ENCODE measurements around the gene DIPK1A. TPM values are rescaled to one million over a fixed set of nuclear protein-coding genes. Genes with fewer than 3 reads are reported as not detected.
"Not testable (repeated sequence)": the region's sequence is repeated elsewhere in the genome, so short reads cannot be mapped to it uniquely, and the experiment has no call there.

The DIPK1A gene
- total and polyA plus RNA-seq, 4 donors, result 12.3 to 48.8 (median 39.6) TPM

- Histone ChIP-seq H3K4me1 (ENCODE audit: control insufficient read depth, insufficient read depth, low read length) (no peaks in the 10 kb centered on the region), H3K4me3 (ENCODE audit: low read depth, low read length) (no peak overlapping the region), H3K9me3 (ENCODE audit: control insufficient read depth, insufficient read depth, low read length) (no peaks in the 10 kb centered on the region), H3K27me3 (ENCODE audit: control insufficient read depth, insufficient read depth, low read length) (no peaks in the 10 kb centered on the region), H3K27ac (ENCODE audit: low read depth, low read length) (no peak overlapping the region), H3K36me3 (ENCODE audit: control insufficient read depth, insufficient read depth, low read length) (no peaks in the 10 kb centered on the region)
- DNase-seq (ENCODE audit: low read depth in 4 of 6, low spot score in 6 of 6), result no peak
Measured at GRCh38 chr1:92987462-92987861, 26.2 kb upstream of the DIPK1A start.

DNA sequence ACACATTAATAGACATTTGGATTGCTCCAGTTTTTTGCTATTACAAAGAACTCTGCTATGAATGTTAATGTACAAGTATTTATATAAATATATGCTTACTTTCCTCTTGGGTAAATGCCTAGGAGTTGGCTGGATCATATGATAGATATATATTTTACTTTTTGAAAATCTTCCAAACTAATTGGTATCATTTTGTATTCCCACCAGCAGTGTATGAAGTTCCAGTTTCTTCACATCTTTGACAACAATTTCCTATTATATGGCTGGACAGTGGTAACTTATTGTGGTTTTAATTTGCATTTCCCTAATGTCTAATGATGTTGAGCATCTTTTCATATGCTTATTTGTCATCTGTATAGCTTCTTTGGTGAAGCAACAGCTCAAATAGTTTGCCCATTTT, 23.8 kb upstream of the DIPK1A start:
- no peaks in the 10 kb centered on the region for H3K36me3 ChIP-seq (ENCODE audit: control insufficient read depth, insufficient read depth, low read length)
- H3K4me1 ChIP-seq (ENCODE audit: control insufficient read depth, insufficient read depth, low read length), result no peaks in the 10 kb centered on the region
- H3K9me3 ChIP-seq (ENCODE audit: control insufficient read depth, insufficient read depth, low read length), result no peaks in the 10 kb centered on the region
- no peak for DNase-seq (ENCODE audit: low read depth in 4 of 6, low spot score in 6 of 6)
- no peak overlapping the region for H3K27ac ChIP-seq (ENCODE audit: low read depth, low read length)
- H3K27me3 ChIP-seq (ENCODE audit: control insufficient read depth, insufficient read depth, low read length), result no peaks in the 10 kb centered on the region
- no peak overlapping the region for H3K4me3 ChIP-seq (ENCODE audit: low read depth, low read length)

- WGBS (ENCODE audit: insufficient coverage), result 96% methylated on average over 5 of the region's 8 CpGs
- Histone ChIP-seq H3K4me3 (ENCODE audit: low read depth, low read length) (no peak overlapping the region), H3K9me3 (ENCODE audit: control insufficient read depth, insufficient read depth, low read length) (no peaks in the 10 kb centered on the region), H3K27ac (ENCODE audit: low read depth, low read length) (no peak overlapping the region), H3K27me3 (ENCODE audit: control insufficient read depth, insufficient read depth, low read length) (no peaks in the 10 kb centered on the region), H3K36me3 (ENCODE audit: control insufficient read depth, insufficient read depth, low read length) (no peaks in the 10 kb centered on the region), H3K4me1 (ENCODE audit: control insufficient read depth, insufficient read depth, low read length) (no peaks in the 10 kb centered on the region)
- DNase-seq (ENCODE audit: low read depth in 4 of 6, low spot score in 6 of 6), result no peak
Measured at GRCh38 chr1:92980732-92981647, 19.7 kb upstream of the DIPK1A start.

- Histone ChIP-seq H3K36me3 (ENCODE audit: control insufficient read depth, insufficient read depth, low read length) (no peaks in the 10 kb centered on the region), H3K4me3 (ENCODE audit: low read depth, low read length) (no peak overlapping the region), H3K9me3 (ENCODE audit: control insufficient read depth, insufficient read depth, low read length) (no peaks in the 10 kb centered on the region), H3K27me3 (ENCODE audit: control insufficient read depth, insufficient read depth, low read length) (no peaks in the 10 kb centered on the region), H3K4me1 (ENCODE audit: control insufficient read depth, insufficient read depth, low read length) (no peaks in the 10 kb centered on the region), H3K27ac (ENCODE audit: low read depth, low read length) (no peak overlapping the region)
- 86% methylated on average over 7 of the region's 7 CpGs for WGBS (ENCODE audit: insufficient coverage)
- DNase-seq (ENCODE audit: low read depth in 4 of 6, low spot score in 6 of 6), result no peak
Measured at GRCh38 chr1:92975551-92976232, 14.4 kb upstream of the DIPK1A start.

DNA sequence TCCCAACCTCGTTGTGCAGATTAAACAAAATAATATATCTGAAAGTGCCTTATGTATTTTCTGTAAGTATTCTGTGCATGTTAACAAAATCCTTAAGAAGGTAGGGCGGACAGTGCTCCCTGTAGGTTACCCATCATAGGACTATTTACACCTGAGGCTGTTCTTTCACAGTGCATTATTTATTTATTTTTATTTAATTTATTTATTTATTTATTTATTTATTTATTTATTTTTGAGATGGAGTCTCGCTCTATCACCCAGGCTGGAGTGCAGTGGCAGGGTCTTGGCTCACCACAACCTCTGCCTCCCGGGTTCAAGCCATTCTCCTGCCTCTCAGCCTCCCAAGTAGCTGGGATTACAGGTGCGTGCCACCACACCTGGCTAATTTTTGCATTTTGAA, 12.8 kb upstream of the DIPK1A start:
- H3K27ac ChIP-seq (ENCODE audit: low read depth, low read length); H3K9me3 ChIP-seq (ENCODE audit: control insufficient read depth, insufficient read depth, low read length); H3K4me1 ChIP-seq (ENCODE audit: control insufficient read depth, insufficient read depth, low read length); H3K36me3 ChIP-seq (ENCODE audit: control insufficient read depth, insufficient read depth, low read length); DNase-seq (ENCODE audit: low read depth in 4 of 6, low spot score in 6 of 6); H3K4me3 ChIP-seq (ENCODE audit: low read depth, low read length); H3K27me3 ChIP-seq (ENCODE audit: control insufficient read depth, insufficient read depth, low read length): not testable (repeated sequence)
- 100% methylated on average over 2 of the region's 5 CpGs for WGBS (ENCODE audit: insufficient coverage)

GRCh38 chr1:92973203-92973897, 12.1 kb upstream of the DIPK1A start:
- Histone ChIP-seq H3K27ac (ENCODE audit: low read depth, low read length) (no peak overlapping the region), H3K27me3 (ENCODE audit: control insufficient read depth, insufficient read depth, low read length) (no peaks in the 10 kb centered on the region), H3K4me1 (ENCODE audit: control insufficient read depth, insufficient read depth, low read length) (no peaks in the 10 kb centered on the region), H3K4me3 (ENCODE audit: low read depth, low read length) (no peak overlapping the region), H3K9me3 (ENCODE audit: control insufficient read depth, insufficient read depth, low read length) (no peaks in the 10 kb centered on the region), H3K36me3 (ENCODE audit: control insufficient read depth, insufficient read depth, low read length) (no peaks in the 10 kb centered on the region)
- no peak for DNase-seq (ENCODE audit: low read depth in 4 of 6, low spot score in 6 of 6)
- 83% methylated on average over 3 of the region's 6 CpGs for WGBS (ENCODE audit: insufficient coverage)

DNA sequence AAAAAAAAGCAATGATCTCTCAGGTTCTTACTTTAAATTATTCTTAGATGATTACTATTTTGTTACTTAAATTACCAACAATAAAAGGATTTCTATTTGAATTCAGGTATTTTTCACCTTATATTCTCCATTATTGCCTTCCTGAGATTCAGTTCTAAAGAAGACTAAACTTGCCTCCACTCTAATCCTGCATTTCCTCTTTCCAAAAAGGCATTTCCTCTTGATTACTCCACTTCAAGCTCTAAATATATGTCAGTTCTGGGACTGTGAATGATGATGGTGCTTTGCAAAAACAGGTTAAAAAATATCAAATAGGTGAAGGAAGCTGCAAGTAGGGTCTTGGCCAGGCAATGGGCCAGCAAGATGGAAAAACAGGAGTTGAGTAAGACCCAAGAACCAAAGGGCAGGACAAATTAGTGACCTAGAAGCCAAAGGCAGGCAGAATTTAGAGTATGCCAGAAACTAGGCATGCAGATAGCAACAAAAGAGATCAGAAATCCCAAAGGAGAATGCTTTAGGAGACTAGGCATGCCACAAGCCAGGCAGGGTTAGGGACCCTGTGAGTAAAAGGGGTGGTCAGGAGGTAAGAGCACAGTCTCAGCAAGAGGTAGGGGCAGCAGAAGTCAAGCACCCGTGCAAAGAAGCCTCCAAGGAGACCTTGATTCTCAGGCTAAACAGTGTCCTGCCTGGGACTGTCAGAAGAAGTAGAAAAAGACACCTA, 11.3 kb upstream of the DIPK1A start:
- Histone ChIP-seq H3K9me3 (ENCODE audit: control insufficient read depth, insufficient read depth, low read length) (no peaks in the 10 kb centered on the region), H3K4me3 (ENCODE audit: low read depth, low read length) (no peak overlapping the region), H3K27me3 (ENCODE audit: control insufficient read depth, insufficient read depth, low read length) (no peaks in the 10 kb centered on the region), H3K36me3 (ENCODE audit: control insufficient read depth, insufficient read depth, low read length) (no peaks in the 10 kb centered on the region), H3K4me1 (ENCODE audit: control insufficient read depth, insufficient read depth, low read length) (no peaks in the 10 kb centered on the region), H3K27ac (ENCODE audit: low read depth, low read length) (no peak overlapping the region)
- DNase-seq (ENCODE audit: low read depth in 4 of 6, low spot score in 6 of 6), result no peak
- WGBS (ENCODE audit: insufficient coverage), result 40% methylated on average over 1 of the region's 1 CpG

GRCh38 chr1:92971932-92972331, 10.7 kb upstream of the DIPK1A start:
- not testable (repeated sequence) for H3K27me3 ChIP-seq (ENCODE audit: control insufficient read depth, insufficient read depth, low read length); H3K27ac ChIP-seq (ENCODE audit: low read depth, low read length); H3K4me1 ChIP-seq (ENCODE audit: control insufficient read depth, insufficient read depth, low read length); DNase-seq (ENCODE audit: low read depth in 4 of 6, low spot score in 6 of 6); H3K4me3 ChIP-seq (ENCODE audit: low read depth, low read length); H3K36me3 ChIP-seq (ENCODE audit: control insufficient read depth, insufficient read depth, low read length); H3K9me3 ChIP-seq (ENCODE audit: control insufficient read depth, insufficient read depth, low read length)
- WGBS (ENCODE audit: insufficient coverage), result no CpG with 5 or more reads among the region's 6 CpGs

DNA sequence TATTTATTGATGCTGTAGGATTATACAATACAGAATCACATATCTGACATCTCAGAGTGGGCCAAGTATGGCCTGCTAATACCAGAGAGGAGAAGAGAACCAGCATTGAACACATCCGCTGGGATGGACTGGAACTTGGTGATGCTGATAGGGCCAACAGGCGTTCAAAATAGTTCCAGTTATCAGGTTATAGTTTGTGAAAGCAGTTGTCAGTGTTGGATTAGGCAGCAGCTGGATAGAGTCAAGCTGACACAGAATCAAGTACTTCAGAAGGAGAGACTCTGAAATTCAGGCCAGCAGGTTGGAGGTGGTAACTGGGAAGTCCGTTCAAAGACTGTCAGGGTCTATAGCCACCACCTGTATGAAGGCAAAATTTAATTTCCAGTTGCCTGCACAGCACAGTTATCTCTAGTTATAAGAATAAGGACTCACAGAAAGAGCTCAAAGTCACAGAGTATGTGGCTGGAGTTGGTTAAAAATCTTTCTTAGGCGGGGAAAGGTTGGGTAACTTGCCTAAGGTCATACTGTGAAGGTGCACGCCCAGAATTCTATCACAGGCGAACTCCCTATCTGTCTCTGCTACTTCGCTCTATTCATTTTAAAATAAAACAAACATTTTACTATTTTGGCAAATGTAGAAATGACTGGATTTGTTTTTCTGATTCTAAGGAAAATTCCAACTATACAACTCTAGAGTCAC, 9.9 kb upstream of the DIPK1A start:
- 85% methylated on average over 2 of the region's 7 CpGs for WGBS (ENCODE audit: insufficient coverage)
- H3K9me3 ChIP-seq (ENCODE audit: control insufficient read depth, insufficient read depth, low read length), result no peaks in the 10 kb centered on the region

More for the DNA sequence above, 9.9 kb upstream of the DIPK1A start:
- Histone ChIP-seq H3K4me1 (ENCODE audit: control insufficient read depth, insufficient read depth, low read length) (no peaks in the 10 kb centered on the region), H3K4me3 (ENCODE audit: low read depth, low read length) (no peak overlapping the region), H3K27me3 (ENCODE audit: control insufficient read depth, insufficient read depth, low read length) (no peaks in the 10 kb centered on the region), H3K27ac (ENCODE audit: low read depth, low read length) (no peak overlapping the region), H3K36me3 (ENCODE audit: control insufficient read depth, insufficient read depth, low read length) (no peaks in the 10 kb centered on the region)
- no peak for DNase-seq (ENCODE audit: low read depth in 4 of 6, low spot score in 6 of 6)
